Fibroblast of pulmonary artery (primary cell): ENCODE results near the gene KRTAP10-9.
"Not testable (repeated sequence)": the region's sequence is repeated elsewhere in the genome, so short reads cannot be mapped to it uniquely, and the experiment has no call there.

ENCODE experiments used
- DNase-seq: peaks from one replicate; pipeline ENCODE4 v3.0.0-alpha.2; 2010; ENCODE audit warnings: low read depth
- H3K4me3 ChIP-seq: replicated peaks from 2 replicates; pipeline ENCODE4 v1.5.1; 2011; ENCODE audit warnings: low read depth, mild to moderate bottlenecking, control low read depth, low read length, moderate library complexity
- TF ChIP-seq, protein P1 (sequence below): IDR thresholded peaks from 2 replicates; pipeline ENCODE4 v1.5.1; 2011; ENCODE audit warnings: mild to moderate bottlenecking, control low read depth, low read length, inconsistent platforms; ENCODE audit errors: missing control alignments

The KRTAP10-9 gene, protein sequence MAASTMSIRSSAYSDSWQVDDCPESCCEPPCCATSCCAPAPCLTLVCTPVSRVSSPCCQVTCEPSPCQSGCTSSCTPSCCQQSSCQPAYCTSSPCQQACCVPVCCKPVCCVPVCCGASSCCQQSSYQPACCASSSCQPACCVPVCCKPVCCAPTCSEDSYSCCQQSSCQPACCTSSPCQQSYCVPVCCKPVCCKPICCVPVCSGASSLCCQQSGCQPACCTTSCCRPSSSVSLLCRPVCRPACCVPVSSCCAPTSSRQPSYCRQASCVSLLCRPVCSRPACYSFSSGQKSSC

DNA sequence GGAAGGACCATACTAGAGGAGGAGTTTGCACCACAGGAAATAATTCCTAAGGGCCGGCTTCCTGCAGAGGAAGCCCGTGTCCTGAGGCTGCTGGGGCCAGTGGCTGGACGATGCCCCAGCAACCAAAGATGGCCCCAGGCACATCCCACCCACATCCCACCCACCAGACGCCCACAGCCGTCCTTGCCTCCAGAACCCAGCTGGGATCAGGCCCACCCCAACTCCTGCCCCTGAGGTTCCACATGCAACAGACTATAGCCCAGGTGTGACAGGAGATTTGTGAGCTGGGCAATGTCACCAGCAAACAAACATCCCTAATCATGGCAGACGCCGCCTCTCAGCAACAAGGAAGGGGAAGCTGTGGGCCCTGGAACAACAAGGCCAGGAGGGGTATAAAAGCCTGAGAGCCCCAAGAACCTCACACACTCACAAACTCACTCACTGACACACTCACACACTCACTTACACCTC, at the start of gene KRTAP10-9:
Gene KRTAP10-9 (plus strand): TSS at position 421 of the 471 bp plus-strand sequence. CDS start 79 bp downstream, outside the sequence.
- TF ChIP-seq, protein P1, sequence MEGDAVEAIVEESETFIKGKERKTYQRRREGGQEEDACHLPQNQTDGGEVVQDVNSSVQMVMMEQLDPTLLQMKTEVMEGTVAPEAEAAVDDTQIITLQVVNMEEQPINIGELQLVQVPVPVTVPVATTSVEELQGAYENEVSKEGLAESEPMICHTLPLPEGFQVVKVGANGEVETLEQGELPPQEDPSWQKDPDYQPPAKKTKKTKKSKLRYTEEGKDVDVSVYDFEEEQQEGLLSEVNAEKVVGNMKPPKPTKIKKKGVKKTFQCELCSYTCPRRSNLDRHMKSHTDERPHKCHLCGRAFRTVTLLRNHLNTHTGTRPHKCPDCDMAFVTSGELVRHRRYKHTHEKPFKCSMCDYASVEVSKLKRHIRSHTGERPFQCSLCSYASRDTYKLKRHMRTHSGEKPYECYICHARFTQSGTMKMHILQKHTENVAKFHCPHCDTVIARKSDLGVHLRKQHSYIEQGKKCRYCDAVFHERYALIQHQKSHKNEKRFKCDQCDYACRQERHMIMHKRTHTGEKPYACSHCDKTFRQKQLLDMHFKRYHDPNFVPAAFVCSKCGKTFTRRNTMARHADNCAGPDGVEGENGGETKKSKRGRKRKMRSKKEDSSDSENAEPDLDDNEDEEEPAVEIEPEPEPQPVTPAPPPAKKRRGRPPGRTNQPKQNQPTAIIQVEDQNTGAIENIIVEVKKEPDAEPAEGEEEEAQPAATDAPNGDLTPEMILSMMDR = no peak
- DNase-seq = no peak
- no peak within 1 kb of the TSS for H3K4me3 ChIP-seq

DNA sequence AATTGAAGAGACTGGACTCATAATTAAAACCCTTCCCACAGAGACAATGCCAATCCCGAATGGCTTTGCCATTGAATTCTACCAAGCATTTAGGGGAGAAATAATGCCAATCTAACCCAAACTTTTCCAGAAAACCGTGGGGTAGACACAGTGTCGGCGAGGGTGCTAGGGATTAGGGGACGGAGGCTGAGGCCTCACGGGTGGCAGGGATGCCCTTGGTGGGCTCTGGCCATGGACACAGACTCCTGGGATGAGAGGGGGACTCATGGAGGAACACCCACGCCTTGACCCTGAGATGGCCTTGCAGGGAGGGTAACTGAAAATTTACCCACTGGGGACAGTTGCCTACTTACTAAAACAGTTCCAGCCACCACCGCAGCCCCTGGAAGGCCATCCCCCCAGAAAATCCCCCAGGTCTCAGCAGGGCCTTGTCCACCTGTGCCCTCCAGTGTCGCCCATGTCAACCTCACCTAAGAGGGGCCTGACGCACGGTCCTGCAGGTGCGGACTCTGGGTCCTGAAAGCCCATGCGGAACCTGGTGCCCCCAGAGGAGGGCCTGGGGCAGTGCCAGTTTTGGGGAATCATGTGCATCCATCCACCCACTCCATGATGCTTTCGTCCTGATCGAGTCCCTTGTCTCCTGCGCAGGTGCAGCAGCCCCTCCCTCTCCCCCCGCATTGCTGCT, 48.4 kb upstream of the KRTAP10-9 start:
- TF ChIP-seq, protein P1 = no peak
- no peak for DNase-seq
- no peak overlapping the region for H3K4me3 ChIP-seq

DNA sequence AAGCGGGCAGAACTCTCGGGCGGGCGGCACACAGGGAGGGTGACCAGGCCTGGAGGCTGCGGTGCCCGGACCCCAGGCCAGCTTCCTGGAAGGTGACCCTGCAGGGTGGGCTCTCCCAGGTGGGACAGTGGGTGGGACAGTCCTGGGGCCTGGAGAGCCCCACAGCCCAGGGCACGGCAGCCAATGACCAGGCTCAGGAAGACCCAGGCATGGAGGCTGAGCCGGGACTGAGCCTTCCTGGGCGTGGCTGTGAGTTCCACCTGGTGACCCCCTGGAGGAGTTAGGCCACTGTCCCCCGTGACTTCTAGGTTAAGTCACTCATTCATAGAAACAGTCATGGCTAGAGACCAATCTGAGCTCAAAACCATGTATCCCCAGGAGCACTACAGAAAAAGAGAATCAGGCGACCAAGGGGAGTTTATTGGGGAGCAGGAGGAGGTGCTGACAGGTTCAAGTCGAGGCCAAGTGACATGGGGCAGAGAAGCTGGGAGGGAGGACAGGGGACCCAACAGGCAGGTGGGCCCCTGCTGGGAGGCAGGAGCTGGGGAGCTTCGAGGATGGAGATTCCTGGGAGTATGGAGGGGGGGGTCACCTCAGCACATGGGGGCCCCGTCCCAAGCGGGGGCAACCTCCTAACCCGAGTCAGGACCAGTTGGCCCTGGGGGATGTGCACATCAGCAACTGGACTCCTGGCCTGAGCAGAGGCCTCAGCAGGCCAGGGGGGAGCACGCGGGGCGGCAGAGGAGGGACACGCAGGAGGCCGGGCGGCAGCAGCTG, 47.6 kb upstream of the KRTAP10-9 start:
- DNase-seq = no peak
- TF ChIP-seq, protein P1 = no peak
- no peak overlapping the region for H3K4me3 ChIP-seq

DNA sequence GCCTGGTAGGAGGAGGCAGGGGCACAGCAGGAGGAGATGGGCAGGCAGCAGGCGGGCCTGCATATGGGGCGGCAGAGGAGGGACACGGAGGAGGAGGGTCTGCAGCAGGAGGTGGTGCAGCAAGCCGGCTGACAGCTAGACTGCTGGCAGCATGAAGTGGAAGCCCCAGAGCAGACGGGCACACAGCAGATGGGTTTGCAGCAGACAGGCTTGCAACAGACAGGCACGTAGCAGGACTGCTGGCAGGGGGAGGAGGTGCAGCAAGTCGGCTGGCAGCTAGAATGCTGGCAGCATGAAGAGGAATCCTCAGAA, 47.1 kb upstream of the KRTAP10-9 start:
- no peak for DNase-seq
- TF ChIP-seq, protein P1 = no peak
- no peak overlapping the region for H3K4me3 ChIP-seq

DNA sequence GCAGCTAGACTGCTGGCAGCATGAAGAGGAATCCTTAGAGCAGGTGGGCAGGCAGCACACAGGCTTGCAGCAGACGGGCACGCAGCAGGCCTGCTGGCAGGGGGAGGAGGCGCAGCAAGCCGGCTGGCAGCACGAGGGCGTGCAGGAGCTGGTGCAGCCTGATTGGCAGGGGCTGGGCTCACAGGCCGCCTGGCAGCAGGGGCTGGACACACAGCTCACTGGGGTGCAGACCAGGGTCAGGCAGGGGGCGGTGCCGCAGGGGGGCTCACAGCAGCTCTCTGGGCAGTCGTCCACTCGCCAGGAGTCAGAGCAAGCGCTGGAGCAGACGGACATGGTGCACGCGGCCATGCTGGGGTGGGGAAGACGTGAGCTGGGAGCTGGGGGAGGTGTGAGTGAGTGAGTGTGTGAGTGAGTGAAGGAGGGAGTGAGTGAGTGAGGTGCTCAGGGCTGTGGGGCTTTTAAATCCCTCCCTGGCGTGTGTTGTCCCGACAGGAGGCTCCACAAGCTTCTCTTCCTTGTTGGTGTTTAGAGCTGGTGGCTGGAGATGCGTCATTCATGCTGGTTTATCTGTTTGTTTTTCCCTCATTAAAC, 46.6 kb upstream of the KRTAP10-9 start, which contains the start of gene KRTAP10-5:
Gene KRTAP10-5 (minus strand): TSS at position 374 of the 591 bp plus-strand sequence. CDS start 26 bp downstream, at position 348.
- not testable (repeated sequence) for H3K4me3 ChIP-seq, DNase-seq

DNA sequence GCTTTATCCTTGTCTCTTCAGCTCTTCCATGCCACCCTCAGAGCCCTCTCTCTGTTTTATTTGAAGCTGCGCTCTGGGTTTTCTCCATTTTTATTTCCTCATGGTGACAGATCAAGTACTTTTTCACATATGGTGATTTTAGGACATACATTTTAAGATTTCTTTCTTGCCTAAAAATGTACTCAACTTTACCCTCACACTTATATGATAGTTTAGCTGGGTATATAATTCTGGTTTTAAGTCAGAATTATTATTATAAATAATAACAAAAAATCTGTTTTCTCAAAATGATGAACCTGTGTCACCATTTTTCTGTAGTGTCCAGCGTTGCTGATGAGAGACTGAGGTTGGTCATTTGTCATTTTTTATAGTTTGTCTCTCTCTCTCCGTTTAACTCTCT, 45.7 kb upstream of the KRTAP10-9 start:
- no peak for DNase-seq
- TF ChIP-seq, protein P1 = no peak
- no peak overlapping the region for H3K4me3 ChIP-seq

DNA sequence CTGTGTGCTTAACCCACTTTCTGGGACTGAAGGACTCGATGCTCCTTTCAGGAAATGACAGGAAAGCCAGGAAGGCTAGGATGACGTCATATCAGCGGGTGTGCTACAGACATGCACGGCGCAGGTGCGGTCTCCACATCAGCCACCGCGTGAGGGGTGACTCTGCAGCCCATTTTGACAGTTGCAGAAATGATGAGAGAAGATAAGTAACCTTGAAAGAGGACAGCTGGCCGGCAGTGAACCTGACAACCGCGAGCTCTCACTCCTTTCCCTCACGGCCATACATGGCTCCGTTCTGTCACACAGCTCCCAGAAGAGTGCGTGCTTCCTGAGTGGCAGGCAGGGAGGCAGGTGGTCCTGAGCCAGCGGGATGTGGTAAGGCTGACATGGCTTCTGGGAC, 44.8 kb upstream of the KRTAP10-9 start:
- TF ChIP-seq, protein P1 = no peak
- DNase-seq = no peak
- no peak overlapping the region for H3K4me3 ChIP-seq
